Coronary artery (tissue), 2 donors: ENCODE measurements around the gene OR10A2.

Source experiments
- DNase-seq: peaks from one replicate; pipeline ENCODE4 v3.0.0-alpha.2; 2017; ENCODE audit warnings: low spot score
- H3K27ac ChIP-seq, 2 donors: fragments of 200-600 bp; sonication (generic); one replicate each; pipeline ENCODE4 v1.5.1; 2016 to 2019
- H3K4me3 ChIP-seq: fragments of 200-600 bp; sonication (generic); 2 replicates; pipeline ENCODE4 v1.5.1; 2016; ENCODE audit warnings: mild to moderate bottlenecking, moderate library complexity
- CTCF ChIP-seq: fragments of 200-600 bp; sonication (generic); IDR thresholded peaks from one replicate; pipeline ENCODE4 v1.5.1; 2019; ENCODE audit warnings: antibody characterized with exemption

OR10A2 gene

GRCh38 chr11:6828103-6828502 is 34.8 kb upstream of the OR10A2 start:
- Histone ChIP-seq H3K27ac (no peak overlapping the region), H3K4me3 (no peak overlapping the region)
- no peak for DNase-seq
- no peak for TF ChIP-seq CTCF

- Histone ChIP-seq H3K27ac (no peak overlapping the region), H3K4me3 (no peak overlapping the region)
- no peak for DNase-seq
- no peak for TF ChIP-seq CTCF
Observed at GRCh38 chr11:6833356-6833755, 29.5 kb upstream of the OR10A2 start.

- Histone ChIP-seq H3K4me3 (no peak overlapping the region), H3K27ac (no peak overlapping the region)
- TF ChIP-seq CTCF = no peak
- no peak for DNase-seq
Observed at GRCh38 chr11:6834021-6834420, 28.8 kb upstream of the OR10A2 start.

- Histone ChIP-seq H3K27ac (no peak overlapping the region), H3K4me3 (no peak overlapping the region)
- DNase-seq = no peak
- TF ChIP-seq CTCF = no peak
Observed at GRCh38 chr11:6841694-6842093, 21.2 kb upstream of the OR10A2 start.

- Histone ChIP-seq H3K4me3 (no peak overlapping the region), H3K27ac (no peak overlapping the region)
- DNase-seq = no peak
- TF ChIP-seq CTCF = no peak
Observed at GRCh38 chr11:6843670-6844069, 19.2 kb upstream of the OR10A2 start.

- TF ChIP-seq CTCF = no peak
- Histone ChIP-seq H3K4me3 (no peak overlapping the region), H3K27ac (no peak overlapping the region)
- DNase-seq = no peak
Observed at GRCh38 chr11:6844356-6844755, 18.5 kb upstream of the OR10A2 start.

GRCh38 chr11:6845383-6845782 is 17.5 kb upstream of the OR10A2 start, which contains the start of gene OR10A5:
Gene OR10A5 (plus strand): TSS chr11:6845683. CDS start chr11:6845683, 0 bp downstream.
- no peak within 1 kb of the TSS for H3K4me3 ChIP-seq
- no peak for DNase-seq
- TF ChIP-seq CTCF = no peak

More at GRCh38 chr11:6845383-6845782, 17.5 kb upstream of the OR10A2 start, which contains the start of gene OR10A5:
- no peak within 1 kb of the TSS for H3K27ac ChIP-seq
